HG03439 (cell line): ENCODE data around the gene NEGR1.

Experiments used
- ATAC-seq: cut with Tn5 transposase; IDR thresholded peaks from one replicate; pipeline ENCODE4 v1.9.1; 2021; ENCODE audit warnings: mild to moderate bottlenecking, moderate library complexity; ENCODE audit not compliant: unreplicated experiment

NEGR1 gene

DNA sequence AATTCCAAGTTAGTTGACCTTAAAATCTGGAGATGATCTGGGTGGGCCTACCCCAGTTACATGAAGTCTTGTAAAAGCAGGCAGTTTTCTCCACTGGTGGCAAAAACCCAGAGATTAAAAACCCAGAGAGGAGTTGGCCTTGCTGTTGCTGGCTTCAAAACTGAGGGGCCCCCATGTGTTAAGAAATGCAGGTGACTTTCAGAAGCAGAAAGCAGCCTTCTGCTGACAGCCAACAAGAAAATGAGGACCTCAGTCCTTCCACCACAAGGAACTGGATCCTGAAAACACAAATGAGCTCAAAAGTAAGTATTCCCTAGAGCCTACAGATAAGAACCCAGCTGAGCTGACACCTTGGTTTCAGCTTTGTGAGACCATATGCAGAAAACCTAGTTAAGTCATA lies 857.8 kb downstream of the NEGR1 start:
- no peak for ATAC-seq

DNA sequence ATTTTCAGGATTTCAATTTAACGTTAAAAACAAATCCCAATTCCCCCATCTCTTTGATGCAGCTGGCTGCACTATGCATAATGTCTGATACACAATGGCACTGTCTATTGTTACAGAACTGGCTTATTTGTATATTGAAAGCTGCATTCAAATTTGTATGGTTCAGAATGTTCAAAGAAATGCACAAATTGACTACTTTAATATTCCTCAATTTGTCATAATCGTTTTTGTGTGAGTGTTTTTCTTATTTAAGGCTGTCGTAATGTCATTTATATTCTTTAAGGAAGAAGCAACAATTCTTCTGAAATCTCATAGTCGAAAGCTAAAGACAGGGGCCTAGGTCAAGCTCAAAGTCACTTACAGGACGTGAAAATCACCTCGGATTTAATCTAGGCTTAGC lies 860.1 kb downstream of the NEGR1 start:
- ATAC-seq, result no peak

DNA sequence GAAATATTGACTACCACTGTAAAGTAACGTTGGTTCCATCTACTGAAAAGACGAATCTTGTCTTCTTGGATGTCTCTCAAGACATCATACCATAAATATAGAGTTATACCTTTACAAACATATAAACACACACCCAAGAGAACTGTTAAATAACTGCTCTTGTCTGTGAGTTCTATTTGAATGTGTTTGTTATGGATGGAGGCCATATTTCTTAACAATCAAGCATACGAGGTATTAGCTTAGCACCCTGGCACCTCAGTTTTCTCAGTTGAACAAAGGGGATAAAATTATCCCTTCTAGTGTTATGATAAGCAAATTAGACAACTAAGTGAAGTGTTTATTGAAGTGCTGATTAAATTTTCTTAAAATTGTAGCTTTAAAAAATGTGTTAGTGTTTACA lies 864.9 kb downstream of the NEGR1 start:
- no peak for ATAC-seq

GRCh38 chr1:71414179-71414578 lies 868.2 kb downstream of the NEGR1 start:
- ATAC-seq, result no peak

DNA sequence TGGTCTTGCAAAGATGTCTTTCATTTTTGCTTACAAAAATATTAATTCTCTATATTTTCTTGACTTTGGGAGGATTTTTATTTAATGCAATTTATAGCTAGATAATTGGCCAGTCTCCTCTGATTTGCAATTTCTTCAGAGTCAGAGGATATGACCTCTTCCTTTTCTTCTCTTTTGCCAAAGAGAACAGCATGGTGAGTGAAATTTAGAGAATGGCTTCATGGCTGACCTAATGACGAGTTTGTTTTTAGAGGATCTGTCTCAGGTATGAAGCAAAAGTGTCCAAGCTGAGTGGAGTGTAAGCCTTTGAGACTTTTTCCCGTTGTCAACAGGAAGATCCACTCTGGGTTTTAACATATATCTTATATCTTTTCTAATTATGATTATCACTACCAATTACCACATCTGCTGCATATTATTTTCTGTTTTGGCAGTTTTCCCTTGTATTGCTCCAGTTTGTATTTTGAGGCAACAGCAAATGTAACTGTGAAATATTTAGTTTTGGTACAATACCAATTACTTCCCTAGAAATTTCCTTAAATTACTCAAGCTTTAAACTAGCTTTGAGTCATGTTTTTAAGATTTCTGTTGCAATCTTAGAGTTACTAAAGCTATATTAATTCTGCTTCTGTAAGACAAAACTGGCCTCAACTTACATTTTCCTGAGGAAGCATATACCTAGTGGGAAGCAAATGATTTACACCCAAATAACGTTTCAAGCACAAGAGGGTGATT lies 868.7 kb downstream of the NEGR1 start:
- no peak for ATAC-seq

GRCh38 chr1:71400050-71400449 lies 882.3 kb downstream of the NEGR1 start:
- no peak for ATAC-seq

DNA sequence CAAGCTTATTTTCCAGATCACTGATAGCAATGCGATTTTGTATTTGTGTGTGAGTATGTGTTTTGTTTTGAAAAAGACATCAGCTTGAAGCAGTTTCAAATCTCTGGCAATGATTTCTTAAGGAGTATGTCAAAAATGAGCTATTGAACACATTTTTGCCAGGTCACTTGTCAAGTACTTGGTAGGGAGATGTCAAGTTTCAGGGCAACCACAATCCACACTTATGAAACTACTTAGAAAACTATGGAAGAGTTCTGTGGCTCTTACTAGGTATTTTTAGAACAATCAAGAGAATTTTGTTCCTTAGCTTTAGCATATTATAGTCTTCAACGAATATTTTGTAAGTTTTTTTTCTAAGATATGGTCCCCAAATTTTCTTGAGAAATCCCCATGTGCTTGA lies 882.7 kb downstream of the NEGR1 start:
- ATAC-seq, result no peak

DNA sequence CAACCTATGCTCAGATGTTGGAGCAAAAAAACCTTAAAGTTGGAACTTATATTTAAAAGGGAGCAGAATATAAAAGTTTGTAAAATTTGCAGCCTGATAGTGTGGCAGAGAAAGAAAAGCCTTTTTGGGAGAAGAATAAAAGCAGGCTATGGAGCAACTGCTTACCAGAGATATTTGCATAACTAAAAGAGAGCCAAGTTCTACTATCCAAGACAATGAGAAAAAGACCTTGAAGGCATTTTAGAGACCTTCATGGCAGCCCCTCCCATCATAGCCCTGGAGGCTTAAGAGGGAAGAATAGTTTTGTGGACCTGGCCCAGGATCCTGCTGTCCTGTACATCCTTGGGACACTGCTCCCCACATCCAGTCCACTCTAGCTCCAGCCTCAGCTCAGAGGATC lies 889.0 kb downstream of the NEGR1 start:
- ATAC-seq, result no peak

DNA sequence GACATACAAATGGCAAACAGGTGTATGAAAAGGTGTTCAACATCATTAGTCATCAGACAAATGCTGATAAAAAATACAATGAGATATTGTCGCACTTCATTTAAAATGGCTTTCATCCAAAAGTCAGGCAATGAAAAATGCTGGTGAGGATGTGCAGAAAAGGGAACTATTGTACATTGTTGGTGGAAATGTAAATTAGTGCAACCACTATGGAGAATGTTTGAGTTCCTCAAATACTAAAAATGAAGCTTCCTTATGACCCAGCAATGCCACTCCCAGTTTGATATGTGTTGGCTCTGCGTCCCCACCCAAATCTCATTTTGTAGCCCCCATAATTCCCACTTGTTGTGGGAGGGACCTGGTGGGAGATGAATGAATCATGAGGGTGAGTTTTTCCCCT lies 891.8 kb downstream of the NEGR1 start:
- no peak for ATAC-seq

DNA sequence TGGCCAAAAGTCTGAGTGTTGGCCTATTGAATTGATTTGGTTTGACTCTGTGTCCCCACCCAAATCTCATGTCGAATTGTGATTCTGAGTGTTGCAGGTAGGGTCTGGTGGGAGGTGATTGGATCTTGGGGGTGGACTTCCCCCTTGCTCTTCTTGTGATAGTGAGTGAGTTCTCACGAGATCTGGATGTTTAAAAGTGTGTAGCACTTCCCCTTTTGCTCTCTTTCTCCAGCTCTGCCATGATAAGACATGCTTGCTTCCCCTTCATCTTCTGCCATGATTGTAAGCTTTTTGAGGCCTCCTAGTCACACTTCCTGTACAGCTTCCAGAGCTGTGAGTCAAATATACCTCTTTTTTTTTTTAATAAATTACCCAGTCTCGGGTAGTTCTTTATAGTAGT lies 904.5 kb downstream of the NEGR1 start:
- ATAC-seq, result no peak

- no peak for ATAC-seq
Measured at GRCh38 chr1:71372496-71372895, 909.8 kb downstream of the NEGR1 start.

- ATAC-seq, result no peak
Measured at GRCh38 chr1:71371581-71371980, 910.8 kb downstream of the NEGR1 start.

- ATAC-seq, result no peak
Measured at GRCh38 chr1:71364236-71364635, 918.1 kb downstream of the NEGR1 start.

- no peak for ATAC-seq
Measured at GRCh38 chr1:71362691-71363090, 919.6 kb downstream of the NEGR1 start.

DNA sequence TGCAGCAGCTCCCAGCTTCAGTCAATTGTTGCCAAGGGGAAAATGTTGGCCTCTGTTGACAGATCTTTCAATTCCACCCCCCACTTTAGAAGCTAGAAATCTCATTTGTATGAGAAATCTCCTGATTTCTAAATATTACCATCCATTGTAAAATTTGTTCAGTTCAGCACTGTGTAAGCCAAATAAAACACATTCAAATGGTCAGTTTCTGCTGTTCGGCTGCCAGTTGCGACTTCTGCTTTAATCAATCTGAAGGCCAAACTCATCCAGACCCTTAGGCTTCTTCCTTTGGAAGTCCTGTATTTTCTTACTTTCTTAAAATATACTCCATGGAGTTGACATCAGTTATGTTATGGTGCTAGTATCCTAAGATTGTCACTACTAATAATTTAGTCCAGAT lies 920.3 kb downstream of the NEGR1 start:
- no peak for ATAC-seq

DNA sequence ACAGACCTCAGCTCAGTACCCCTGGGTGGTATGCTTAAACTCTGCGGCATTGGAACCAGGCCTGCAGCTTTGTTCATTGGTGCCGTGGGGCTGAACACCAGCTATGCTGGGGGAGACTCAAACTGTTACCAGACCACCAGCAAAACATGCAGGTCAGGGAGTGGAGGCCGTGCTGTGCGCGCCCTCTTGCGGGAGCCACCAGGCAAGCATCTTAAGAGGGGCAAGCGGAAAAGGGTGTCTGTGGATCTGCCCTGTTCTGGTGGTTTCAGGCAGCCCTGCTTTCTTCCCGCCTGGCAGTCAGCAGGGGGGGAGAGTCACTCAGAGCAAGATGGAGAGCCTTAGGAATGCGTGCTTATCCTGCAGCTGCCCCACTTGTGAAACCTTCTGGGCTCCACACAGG lies 924.6 kb downstream of the NEGR1 start:
- ATAC-seq, result no peak

- ATAC-seq, result no peak
Measured at GRCh38 chr1:71351438-71351837, 930.9 kb downstream of the NEGR1 start.

DNA sequence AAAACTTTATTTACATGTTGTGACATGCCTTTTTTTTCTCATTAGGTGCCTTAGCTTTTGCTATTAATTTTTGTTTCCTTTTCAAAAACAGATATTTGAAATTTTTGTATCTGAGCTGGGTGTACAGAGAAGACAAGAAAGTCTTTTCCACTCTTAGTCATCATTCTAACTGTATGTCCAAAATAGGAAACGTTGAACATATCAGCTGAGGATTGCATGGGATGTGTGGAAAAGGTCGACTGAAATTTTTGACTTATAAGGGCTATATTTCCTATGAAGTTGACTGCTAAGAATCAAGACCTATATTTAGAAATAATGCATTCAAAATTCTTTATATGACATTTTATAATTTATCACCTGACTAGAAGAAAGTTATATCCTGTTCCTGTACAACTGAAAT lies 931.5 kb downstream of the NEGR1 start:
- ATAC-seq, result no peak

DNA sequence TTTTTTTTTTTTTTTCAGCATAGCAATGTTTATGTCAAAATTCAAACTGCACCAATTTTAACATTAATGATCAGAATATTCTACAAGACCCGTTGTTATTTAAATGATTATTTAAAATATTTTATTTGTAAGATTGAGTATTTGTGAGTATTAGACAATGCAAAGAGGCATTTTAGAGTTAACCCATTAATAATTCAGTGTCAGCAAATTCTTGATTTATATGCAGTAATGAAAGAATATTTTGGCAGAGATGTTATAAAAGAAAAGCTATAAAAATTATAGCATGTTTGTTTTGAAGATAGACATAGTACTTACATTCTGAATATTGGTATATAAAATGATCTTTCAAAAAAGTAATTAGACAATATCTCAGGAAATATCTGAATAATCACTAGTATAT lies 932.0 kb downstream of the NEGR1 start:
- ATAC-seq, result no peak
